Epidermal melanocyte (primary cell): ENCODE measurements around the gene NELFB.

Experiments
- DNase-seq: peaks from one replicate; pipeline ENCODE4 v3.0.0; 2011; ENCODE audit warnings: low spot score; ENCODE audit not compliant: insufficient read length

The NELFB gene

DNA sequence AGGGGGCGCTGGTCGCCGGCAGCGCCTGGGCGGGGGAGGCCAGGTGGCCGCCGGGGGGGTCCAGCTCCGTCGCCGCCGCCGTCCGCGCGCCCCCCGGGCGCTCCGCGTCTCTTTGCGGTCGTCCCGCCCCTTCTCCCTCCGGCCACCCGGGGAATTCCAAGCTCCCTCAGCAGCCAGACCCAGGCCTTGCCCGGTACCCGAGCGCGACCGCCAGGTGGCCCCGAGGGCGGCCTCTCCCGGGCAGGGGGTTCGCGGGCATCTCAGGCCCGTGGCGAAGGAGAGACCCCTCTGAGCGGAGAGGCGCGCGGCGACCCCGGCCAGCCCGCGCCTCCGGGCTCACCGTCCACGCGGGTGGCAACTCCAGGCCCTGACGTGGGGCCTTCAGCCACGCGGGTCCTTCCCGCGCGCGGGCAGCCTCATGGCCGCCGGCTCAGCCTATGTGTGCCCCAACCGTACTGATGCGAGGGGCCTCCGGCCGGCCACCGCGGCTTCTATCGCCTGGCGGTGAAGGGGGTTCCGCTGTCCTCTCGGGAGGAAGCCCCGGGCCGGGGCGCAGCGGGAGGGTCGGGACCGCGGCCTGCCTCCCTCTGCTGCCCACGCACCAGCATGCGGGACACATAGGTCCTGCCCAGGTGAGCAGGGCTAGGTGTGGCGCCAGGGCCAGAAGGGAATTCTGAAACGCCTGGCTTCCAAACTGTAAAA, 47.5 kb downstream of the NELFB start:
- peak; percentile 79 for DNase-seq

DNA sequence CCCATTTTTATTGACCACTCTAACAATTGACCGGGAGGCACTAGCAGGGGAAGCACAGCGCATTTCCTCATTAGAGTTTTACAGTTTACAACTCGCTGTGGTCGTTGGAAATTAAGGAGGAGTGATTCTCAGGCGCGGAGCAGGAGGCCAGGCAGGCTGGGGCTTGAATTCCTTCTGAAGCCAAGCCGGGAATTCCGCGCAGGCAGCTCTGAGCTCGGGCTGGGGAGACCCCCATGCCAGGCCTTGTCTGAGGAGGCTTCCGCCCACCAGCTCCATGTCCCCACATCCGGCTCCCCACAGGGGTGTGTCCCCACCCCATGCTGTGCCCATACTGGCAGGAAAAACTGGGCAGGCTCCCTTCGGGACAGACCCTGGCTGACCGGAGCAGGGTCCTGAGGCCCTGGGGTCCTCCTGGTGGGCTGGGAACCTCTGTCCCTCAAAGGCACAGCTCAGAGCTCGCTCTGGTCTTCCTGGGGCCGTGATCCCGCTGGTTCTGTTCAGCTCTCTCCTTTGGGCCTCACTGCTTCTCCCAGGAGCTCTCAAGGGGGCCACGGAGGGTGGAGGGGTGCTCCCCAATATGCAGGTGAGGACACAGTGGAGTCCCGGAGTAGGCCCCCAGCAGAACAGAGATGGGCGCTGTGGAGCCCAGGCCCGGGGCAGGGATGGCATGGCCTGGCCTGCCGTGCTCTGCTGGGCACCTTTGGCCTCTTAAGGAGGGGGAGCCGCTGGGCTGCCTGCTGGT, 48.2 kb downstream of the NELFB start:
- no peak for DNase-seq

DNA sequence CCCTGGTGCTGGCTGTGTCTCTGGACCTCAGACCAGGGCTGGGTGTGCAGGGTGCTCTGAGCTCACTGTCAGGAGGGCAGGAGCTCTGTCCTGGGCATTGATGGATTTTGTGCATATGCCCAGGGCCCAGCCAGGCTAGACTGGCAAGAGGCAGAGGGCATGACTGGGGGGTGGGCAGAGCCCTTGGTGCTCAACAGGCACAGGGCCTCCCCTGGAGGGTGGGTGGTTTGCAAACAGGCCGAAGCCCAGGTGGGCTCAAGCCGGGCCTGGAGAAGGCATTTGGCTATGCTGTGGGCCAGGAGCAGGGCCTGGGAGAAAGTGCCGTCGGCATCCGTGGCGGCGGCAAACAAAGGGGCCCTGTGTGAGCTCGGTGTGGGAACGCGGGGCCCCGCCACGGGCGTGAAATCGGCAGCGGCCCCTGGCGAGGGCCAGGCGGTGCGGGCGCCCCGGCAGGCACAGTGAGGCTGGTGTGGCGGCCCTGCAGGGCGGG, 48.8 kb downstream of the NELFB start:
- DNase-seq, result peak; percentile 51

DNA sequence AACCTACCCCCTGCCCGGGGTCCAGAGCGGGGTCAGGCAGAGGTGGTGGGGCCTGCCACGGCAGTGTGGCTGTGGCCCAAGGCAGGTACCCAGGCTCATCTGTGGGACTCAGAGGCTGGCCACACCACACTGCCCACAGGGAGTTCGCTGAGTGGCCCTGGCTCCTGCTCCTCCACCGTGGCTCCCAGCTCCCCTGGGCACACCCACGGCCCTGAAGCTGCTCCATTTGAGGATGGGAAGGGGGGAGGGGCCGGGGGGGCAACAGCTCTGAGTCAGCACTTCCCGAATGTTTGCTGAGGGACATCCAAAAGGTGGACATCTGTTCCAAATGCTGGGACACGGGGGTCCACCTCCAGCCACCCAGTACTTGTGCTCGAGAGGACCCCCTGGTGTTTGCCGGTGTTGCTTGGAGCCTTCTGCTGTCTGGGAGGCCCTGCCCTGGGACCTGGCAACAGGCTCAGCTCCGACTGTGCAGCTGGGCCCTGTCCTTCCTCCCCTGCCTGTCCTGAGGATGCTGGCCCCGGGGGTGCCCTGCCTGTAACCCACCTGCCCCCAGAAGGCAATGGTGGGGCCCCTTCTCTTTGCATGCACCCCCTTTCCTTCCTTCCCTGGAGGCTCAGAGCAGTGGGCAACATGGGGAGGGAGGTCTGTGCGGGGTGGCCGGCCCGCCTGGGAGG, 49.4 kb downstream of the NELFB start:
- DNase-seq, result no peak

DNA sequence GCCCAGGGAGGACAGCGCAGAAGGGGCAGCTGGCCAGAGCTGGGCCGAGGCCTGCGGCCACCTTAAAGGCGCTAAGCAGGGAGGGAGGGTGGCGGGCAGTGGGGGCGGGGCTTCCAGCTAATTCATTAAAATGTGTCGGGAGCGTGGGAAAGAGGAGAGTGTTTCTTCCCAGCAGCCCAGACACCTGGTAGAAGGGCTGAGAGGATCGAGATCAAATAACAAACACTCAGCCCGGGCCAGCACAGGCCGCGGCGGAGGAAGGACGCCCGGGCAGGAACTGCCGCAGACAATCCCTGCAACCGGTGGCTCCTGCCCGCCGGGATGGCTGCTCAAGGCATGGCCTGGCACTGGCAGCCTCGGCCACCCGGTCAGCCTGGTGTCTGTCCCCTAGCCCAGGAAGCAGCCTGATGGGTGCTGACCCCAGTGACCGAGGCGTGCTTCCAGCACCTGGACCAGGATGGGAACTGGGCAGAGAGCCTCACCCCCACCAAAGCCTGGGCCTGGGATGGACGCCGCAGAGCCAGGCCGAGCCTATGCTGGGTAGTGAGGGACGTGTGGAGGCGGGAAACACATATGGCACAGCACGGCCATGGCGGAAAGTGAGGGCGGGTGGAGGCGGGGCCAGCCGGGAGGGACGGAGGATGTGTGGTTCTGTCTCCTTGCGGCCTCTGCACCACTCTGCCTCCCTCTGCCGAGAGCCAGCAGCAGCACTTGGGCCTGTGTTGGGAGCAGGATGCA, 50.1 kb downstream of the NELFB start:
- DNase-seq, result no peak

DNA sequence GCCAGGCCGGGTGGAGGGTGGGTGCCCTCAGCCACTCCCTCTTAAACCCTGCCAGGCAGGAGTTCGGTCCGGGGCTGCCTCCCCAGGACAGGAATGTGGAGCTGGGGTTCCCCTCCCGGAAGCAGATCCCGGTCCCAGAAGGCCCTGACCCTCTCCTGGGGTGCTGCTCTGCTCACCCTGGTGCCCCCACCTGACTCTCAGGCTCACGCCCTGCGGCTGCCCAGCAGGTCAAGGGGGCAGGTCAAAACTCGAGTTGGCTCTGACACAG, 50.6 kb downstream of the NELFB start:
- no peak for DNase-seq

DNA sequence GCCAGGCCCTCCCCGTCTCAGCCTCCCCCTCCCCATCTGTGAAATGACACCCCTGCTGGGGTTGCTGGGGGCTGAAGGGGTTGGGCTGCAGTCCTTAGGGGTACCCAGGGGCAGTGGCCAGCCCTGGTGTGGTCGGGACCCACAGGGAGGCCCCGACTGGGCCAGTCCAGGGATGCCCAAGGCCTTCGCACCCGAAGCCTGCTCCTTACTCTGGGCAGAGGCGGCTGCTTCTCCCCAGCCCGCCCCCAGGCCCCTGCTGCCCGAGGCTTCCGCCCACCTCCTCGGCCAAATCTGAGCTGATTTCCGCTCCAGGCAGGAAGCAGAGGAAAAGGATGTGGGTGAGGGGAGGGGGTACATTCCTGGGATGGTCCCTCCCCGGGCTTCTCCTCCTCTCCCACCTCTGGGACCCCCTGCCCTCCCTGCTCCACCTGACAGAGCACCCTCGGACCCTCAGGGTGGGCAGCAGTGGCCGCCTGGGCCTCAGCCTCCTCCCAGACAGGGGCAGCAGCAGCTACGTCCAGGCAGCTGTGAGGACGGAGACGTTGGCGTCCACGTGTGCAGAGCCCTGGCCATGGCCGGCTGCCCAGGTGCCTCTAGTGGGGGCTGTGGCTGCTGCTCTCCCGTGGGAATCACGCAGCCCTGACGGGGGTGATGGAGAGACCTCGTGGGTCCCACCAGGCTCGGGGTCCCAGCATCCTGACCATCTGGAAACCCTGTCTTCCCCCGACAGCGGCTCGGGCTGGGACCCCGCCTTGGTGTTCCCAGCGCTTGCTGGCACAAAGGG, 51.1 kb downstream of the NELFB start:
- no peak for DNase-seq

DNA sequence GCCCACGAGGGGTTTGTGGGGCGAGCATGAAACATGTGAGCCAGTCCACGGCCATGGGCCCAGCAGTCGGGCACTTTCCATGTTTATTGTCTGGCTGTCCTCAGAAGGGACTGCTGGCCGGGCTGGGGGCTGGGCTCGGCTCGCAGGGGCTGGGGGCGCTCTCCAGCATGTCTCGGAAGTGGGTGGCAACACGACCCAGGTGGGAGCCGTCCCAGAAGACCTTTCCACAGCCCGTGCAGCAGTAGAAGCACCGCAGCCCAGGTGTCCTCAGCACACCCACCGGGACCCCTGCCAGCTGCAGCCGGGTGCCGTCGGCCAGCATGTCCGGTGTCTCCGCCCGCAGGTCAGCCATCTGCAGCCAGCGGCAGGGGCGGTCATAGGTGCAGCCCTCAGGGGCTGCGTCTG, 51.7 kb downstream of the NELFB start:
- DNase-seq, result no peak

DNA sequence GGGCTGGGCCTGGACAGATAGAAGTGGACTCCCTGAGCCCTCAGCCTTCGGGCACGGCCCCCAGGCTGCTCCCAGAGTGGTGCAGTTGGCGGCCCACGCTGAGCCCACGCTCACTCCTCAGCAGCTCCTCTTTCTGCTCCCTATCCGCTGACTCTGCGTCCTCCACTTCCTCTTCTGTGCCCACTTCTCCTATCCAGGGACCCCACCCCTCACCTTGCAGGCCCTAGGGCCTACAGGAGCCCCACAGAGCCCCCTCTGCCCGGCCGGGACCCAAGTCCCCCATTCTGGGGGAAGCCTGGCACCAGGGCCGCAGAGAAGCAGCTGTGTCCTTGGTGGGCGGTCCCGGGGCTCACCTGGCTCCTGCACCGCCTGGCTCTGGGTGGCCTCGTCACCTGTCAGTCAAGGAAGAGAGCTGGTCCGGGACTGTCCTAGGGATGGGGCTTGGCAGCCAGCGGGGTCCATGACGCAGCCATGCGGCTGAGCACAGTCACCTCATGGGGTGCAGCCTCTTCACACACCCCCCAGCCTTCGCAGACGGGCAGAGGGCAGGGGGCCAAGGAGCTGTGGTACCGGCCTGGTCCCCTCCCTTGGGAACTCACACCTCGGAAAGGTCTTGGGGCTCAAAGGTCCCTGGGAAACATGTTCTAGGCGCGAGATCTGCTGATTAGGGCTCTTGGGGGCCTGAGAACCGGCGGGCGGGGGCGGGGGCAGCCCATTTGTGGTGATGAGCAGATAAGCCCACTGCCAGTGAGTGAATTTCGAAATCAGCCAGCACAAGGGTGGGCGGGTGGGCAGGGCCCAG, 52.3 kb downstream of the NELFB start:
- DNase-seq, result no peak

DNA sequence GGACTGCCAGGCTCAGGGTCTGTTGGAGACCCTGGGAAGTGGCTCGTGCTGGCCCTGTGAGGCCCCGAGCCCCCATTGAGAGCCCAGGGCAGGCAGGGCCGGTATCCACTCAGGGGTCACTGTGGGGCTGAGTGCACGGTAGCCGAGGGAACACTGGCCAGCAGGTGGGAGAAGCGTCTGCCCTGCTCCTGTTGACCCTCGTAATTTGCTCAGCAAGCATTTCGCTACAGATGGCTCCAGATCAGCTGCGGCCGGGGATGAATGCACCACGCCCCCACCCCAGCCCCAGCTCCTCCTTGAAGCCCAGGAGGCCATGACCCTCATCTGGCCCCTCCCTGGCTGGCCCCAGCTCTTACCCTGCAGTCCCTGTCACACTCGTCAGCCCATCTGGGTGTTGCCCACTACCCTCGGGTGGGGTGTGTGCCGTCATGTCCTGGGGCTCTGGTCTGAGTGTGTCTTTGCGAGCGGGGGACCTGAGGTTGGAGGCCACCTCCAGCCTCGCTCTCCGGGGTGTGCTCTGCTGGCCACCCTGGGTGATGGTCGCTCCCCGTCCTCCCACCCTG, 53.0 kb downstream of the NELFB start:
- DNase-seq, result peak; percentile 14

DNA sequence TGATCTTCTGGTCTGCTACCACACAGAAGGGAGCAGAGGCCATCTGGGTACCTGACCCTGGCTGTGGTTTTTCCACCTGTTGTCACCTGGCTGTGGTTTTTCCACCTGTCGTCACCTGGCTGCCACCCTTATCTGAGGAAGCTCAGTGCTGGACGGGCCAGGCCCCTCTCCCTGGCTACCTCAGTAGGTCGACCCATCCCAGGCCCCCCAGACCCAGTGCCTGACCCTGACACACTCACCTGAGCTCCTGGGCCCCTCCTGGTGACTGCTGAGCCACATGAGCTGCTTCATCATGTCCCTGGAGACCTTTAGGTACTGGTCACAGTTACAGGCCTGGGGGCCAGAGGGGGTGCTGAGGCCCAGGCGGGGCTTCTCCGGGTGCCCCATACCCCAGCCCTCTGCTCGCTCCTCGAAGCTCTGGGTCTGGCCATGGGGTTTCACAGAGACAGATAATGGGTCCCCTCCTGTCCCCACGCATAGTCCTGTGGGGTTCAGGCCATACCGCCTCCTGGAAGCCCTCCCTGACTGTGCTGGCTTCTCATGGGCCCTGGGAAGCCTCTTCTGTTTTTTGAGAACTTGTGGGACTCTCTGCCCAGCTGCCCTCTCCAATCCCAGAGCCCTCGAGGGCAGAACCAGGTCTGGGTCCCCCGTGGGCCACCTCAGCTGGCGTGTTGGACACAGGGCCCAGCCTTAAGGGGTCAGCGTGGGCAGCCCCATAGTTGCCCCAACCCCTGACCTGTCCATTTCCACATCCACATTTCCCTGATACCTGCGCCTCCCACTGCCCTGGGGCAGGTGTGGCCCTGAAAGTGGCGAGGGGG, 54.5 kb downstream of the NELFB start:
- DNase-seq, result peak; percentile 15

DNA sequence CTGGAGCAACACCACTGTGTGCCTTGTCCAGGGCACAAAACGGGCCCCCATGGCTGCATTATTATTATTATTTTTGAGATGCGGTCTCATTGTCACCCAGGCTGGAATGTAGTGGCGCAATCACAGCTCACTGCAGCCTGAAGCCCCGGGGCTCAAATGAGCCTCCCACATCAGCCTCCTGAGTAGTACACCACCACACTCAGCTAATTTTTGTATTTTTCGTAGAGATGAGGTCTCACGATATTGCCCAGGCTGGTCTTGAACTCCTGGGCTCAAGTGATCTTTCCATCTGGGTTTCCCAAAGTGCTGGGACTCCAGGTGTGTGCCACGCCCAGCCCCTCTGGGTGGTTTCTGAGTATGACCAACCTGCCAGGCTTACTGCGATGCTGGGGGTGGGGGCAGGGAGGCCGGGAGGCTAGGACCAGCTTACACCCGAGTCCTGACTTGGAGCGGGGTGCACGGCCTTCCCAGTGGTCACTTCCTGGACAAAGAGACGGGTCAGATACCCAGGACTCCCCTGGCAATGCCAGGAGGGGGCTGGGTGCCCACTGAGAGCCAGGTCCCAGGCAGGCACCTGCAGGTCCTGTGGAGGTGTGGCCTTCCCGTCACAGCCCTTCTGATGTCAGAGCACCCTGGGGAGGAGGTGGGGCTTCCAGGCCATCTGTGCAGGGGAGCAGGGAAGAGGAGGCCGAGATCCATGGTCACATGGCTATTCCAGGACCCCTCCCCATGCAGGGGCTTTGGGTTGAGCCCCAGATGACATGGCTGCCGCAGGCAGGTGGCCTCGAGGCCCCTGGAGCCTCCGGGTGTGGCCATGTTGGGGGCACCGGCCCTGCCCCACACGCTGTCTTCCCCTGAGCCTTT, 55.3 kb downstream of the NELFB start:
- DNase-seq, result peak; percentile 17

DNA sequence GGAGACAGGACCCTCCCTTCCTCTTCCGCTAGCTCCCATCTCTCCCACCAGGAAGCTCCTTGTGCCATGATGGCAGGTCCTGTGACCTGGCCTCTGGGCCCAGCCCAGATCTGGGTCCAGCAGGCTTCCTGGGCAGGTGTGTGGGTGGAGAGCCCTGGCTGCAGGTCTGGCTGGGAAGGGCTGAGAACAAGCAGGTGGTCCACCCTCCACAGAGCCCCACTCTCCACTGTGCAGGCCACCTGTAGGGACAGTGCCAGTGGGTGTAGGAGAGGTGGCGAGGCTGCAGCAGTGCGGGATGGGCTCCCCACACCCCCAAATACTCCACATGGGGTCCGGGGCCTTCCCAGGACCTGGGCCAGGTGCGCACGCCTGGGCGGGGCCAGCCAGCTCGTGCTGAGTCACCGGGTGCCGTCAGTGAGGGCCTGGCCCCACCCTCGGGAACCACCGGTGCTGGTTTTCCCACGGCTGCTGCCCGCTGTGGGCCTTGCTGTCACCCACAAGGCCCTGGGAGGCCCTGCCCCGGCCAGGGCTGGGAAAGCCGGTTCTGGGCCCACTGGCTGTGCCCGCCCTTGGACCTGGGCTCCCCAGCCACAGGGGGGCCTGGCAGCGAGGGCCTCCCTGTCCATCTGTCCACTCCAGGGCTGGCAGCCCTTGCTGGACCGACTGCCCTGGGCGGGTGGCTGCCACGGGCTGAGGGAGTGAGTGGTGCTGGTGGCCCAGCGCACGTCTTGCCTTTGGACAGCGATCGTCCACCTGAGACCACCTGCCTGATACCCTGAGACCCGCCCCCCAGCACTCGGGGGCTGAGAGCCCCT, 56.3 kb downstream of the NELFB start:
- peak; percentile 16 for DNase-seq

DNA sequence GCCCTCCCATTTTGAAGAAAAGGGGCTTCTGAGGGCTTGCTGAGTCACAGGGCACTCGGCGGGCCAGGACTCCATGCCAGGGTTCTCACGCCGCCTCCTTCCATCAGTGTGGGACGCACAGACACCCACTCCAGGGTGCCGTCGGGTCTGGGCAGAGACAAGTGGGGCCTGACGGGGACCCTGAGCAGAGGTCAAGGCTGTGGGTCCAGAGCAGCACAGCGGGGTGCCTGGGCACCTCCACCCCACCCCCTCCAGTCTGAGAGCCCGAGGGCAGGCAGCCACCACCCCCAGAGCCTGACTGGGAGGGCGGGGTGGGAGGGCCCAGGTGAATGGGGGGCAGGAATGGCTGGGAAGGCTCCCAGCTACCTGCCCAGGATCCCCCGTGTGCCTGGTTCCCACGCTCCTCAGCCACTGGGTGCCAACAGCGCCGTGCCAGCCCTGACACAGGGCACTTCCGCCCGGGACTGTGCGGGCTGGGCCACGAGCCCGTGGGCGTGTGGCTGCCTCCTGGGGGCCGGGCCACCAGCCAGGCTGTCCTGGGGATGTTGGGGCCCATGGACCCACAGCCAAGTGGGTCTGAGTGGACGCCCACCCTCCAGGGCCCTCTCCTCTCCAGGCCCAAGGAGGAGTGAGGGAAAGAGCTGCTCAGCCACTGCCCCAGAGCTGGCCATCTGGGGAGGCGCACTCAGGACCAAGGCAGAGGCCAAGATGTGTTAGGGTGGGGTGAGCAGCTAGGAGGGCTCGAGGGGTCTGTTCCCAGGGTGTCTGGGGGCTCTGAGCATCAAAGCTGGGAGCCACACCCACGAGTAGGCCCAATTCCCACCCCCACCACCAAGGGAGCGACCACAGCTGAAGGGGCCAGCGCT, 57.1 kb downstream of the NELFB start:
- DNase-seq, result peak; percentile 19

DNA sequence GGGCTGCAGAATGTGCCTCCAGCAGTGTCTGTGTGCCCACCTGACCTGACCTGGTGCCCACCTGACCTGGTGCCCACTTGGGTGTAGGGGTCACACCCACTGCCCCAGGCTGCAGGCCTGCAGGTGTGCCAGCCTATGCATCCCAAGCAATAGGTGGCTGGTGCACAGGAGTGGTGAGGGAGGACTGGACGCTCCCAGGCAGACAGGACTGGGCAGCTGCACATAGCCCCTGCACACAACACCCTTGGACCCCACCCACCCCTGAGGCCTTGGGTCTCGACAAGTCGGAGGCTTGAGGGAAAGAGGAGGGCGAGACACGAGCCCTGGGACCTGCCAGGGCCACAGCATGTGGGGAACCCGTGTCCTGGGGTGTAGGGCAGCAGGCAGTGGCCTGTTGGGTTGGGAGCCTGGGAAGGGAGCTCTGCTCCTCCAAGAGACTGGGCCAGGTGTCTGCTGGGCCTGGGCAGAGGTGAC, 57.8 kb downstream of the NELFB start:
- peak; percentile 14 for DNase-seq

DNA sequence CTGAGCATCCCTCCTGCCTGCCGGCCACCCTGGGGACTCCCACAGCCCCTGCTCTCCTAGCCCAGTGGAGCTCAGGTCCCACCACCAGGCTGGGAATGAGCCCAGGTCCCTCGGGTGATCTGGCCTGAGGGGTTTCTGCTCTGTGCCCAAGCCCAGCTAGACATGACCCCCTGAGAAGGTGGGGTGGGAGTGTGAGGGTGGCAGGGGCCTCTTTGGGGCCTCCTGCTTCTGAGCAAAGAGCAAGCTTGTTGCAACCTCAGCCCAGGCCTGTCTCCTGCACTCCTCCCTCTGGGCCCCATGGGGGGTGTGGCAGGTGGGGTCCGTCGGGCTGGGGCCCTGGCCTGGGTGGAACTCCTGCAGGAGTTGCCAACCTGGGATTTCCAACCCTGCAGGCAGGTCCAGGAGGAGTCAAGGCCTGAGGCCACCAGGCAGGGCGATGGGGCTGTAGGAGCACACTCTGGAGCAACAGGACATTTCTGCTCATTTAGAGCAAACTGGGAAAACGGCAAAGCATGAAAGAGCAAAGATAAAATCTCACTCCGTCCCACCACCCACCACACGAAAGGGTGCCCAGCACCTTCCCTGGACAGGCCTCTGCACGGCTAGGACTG, 58.3 kb downstream of the NELFB start:
- DNase-seq, result peak; percentile 22
